Prostate gland (tissue), 2 donors: ENCODE data around the gene DNAJB13. TPM values are rescaled to one million over a fixed set of nuclear protein-coding genes. Genes with fewer than 3 reads are reported as not detected.

Source experiments
- DNase-seq: peaks from one replicate; pipeline ENCODE4 v3.0.0-alpha.2; 2019; ENCODE audit warnings: low spot score
- H3K27ac ChIP-seq, 2 donors: fragments of 200-600 bp; sonication (generic); 2 replicates each; pipeline ENCODE4 v1.5.1; 2017 to 2019
- H3K27me3 ChIP-seq: fragments of 200-600 bp; sonication (generic); replicated peaks from 2 replicates; pipeline ENCODE4 v1.5.1; 2019; ENCODE audit not compliant: insufficient read depth
- H3K36me3 ChIP-seq, 2 donors: fragments of 200-600 bp; sonication (generic); 1 replicate in 1 of 2; 2 replicates in 1 of 2; pipeline versions ENCODE4 v1.5.1 to v1.8.1; 2017 to 2019
- H3K4me1 ChIP-seq: fragments of 200-600 bp; sonication (generic); replicated peaks from 2 replicates; pipeline ENCODE4 v1.5.1; 2019
- H3K4me3 ChIP-seq, 2 donors: fragments of 200-600 bp; sonication (generic); 2 replicates each; pipeline ENCODE4 v1.5.1; 2017 to 2019
- H3K9me3 ChIP-seq: fragments of 200-600 bp; sonication (generic); 2 replicates; pipeline ENCODE4 v1.5.1; 2017
- POLR2A ChIP-seq: fragments of 450-650 bp; IDR thresholded peaks from one replicate; pipeline ENCODE4 v1.6.1; 2016; ENCODE audit warnings: antibody characterized with exemption, mild to moderate bottlenecking
- POLR2AphosphoS5 ChIP-seq: sonication (generic); formaldehyde crosslinking; IDR thresholded peaks from one replicate; pipeline ENCODE4 v1.6.1; 2017; ENCODE audit warnings: antibody characterized with exemption
- WGBS: methylation state at CpG from one replicate; pipeline ENCODE4 v1.1.5; 2018; 5-methylcytosine and 5-hydroxymethylcytosine counted together
- intact Hi-C: fragments of 100-400 bp; cut with DNase I; formaldehyde crosslinking; loops from one replicate; pipeline ENCODE4 v1.14.2; 2022
- total RNA-seq, 2 donors: library from RNA; depleted of rRNA; stranded (reverse); fragments of >200 nt; gene quantifications; one replicate each; pipeline ENCODE4 v1.1.0, GENCODE V29; 2016
- TF ChIP-seq, protein P1 (sequence below), 4 experiments: fragments of 200-600 bp in 2 of 4; fragments of 450-650 bp in 2 of 4; sonication (generic) in 2 of 4; IDR thresholded peaks; 1 replicate in 3 of 4; 2 replicates in 1 of 4; pipeline ENCODE4 v1.5.1; 2016 to 2019; ENCODE audit warnings: antibody characterized with exemption in 4 of 4, mild to moderate bottlenecking in 2 of 4, moderate library complexity in 2 of 4

Gene DNAJB13
- total RNA-seq, 2 donors from 2014 or later = 0.59 to 1.9 TPM

- TF ChIP-seq, protein P1, sequence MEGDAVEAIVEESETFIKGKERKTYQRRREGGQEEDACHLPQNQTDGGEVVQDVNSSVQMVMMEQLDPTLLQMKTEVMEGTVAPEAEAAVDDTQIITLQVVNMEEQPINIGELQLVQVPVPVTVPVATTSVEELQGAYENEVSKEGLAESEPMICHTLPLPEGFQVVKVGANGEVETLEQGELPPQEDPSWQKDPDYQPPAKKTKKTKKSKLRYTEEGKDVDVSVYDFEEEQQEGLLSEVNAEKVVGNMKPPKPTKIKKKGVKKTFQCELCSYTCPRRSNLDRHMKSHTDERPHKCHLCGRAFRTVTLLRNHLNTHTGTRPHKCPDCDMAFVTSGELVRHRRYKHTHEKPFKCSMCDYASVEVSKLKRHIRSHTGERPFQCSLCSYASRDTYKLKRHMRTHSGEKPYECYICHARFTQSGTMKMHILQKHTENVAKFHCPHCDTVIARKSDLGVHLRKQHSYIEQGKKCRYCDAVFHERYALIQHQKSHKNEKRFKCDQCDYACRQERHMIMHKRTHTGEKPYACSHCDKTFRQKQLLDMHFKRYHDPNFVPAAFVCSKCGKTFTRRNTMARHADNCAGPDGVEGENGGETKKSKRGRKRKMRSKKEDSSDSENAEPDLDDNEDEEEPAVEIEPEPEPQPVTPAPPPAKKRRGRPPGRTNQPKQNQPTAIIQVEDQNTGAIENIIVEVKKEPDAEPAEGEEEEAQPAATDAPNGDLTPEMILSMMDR (IDR thresholded peaks at IDR 0.05) = no peak
- no peak for TF ChIP-seq POLR2A
- TF ChIP-seq POLR2AphosphoS5 = no peak
- DNase-seq = no peak
- WGBS = 88% methylated on average over 15 of the region's 15 CpGs
- Histone ChIP-seq H3K4me3 (no peak overlapping the region), H3K27me3 (no peaks in the 10 kb centered on the region), H3K4me1 (no peaks in the 10 kb centered on the region), H3K36me3 (no peaks in the 10 kb centered on the region), H3K27ac (no peak overlapping the region), H3K9me3 (no peaks in the 10 kb centered on the region)
- intact Hi-C loops = loop anchor here (10.0 kb wide), 1 partner anchor 276 kb away; no protein-coding TSS in a partner anchor
These were observed 17.6 kb downstream of the DNAJB13 start for GRCh38 chr11:73968356-73968966.

DNA sequence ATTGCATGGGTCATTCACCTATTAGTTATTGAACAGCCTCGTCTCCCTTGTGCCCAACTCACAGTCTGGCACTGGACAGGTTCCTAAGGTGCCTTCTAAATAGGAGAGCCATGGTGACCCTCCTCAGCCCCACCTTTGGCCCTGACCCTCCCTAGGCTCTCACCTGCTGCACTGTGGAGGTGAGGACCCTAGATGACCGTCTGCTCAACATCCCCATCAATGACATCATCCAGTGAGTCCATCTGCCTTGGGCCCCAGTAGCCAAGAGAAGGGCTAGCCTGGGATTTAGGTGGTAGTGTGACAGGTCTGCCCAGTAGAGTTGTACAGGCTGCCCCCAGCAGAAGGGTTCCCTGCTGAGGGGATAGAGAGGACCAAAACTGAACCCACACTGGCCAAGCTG is 18.3 kb downstream of the DNAJB13 start:
- Histone ChIP-seq H3K27ac (no peak overlapping the region), H3K36me3 (no peaks in the 10 kb centered on the region), H3K4me1 (no peaks in the 10 kb centered on the region), H3K9me3 (no peaks in the 10 kb centered on the region), H3K4me3 (no peak overlapping the region), H3K27me3 (no peaks in the 10 kb centered on the region)
- intact Hi-C loops = loop anchor here (10.0 kb wide), 1 partner anchor 276 kb away; no protein-coding TSS in a partner anchor
- TF ChIP-seq POLR2AphosphoS5 (no peak), POLR2A (no peak)
- TF ChIP-seq, protein P1 (IDR thresholded peaks at IDR 0.05) = no peak
- no peak for DNase-seq
- WGBS = 93% methylated on average over 2 of the region's 2 CpGs

GRCh38 chr11:73969991-73970800 is 19.4 kb downstream of the DNAJB13 start:
- TF ChIP-seq, protein P1 (IDR thresholded peaks at IDR 0.05) = no peak
- TF ChIP-seq POLR2A = no peak
- no peak for TF ChIP-seq POLR2AphosphoS5
- intact Hi-C loops = loop anchor here (10.0 kb wide), 1 partner anchor 275 kb away; no protein-coding TSS in a partner anchor

DNA sequence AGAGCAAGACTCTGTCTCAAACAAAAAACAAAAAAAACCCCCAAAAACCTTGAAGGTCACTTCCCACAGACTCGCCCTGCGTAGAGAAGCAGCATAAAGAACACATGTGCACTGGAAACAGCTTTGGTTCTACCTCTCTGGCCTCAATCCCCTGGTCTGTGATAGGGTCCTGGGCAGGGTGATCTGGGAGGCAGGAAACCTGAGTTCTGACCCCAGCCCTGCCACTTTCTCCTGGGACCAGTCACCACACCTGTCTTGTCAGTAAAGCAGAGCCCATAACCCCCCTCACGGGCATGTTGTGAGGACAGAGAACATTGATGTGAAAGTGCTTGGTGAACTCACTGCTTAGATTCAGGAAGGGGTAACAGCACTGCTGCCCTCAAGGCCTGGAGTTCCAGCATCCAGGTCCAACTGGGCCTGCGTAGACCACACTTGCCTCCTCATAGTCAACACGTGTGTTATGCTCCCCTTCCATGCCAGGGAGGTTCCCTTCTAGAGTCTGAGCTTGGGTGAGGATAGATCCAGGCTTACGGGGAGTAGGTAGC is 20.4 kb downstream of the DNAJB13 start:
- no peaks in the 10 kb centered on the region for H3K9me3 ChIP-seq
- WGBS = 82% methylated on average over 6 of the region's 6 CpGs
- intact Hi-C loops = no loop called here
- H3K36me3 ChIP-seq = no peaks in the 10 kb centered on the region
- H3K27ac ChIP-seq = no peak overlapping the region
- DNase-seq = no peak
- no peaks in the 10 kb centered on the region for H3K27me3 ChIP-seq
- no peak for TF ChIP-seq POLR2AphosphoS5
- no peak for TF ChIP-seq POLR2A
- TF ChIP-seq, protein P1 (IDR thresholded peaks at IDR 0.05) = no peak
- no peak overlapping the region for H3K4me3 ChIP-seq
- no peaks in the 10 kb centered on the region for H3K4me1 ChIP-seq

More at GRCh38 chr11:73969991-73970800, 19.4 kb downstream of the DNAJB13 start:
- no peaks in the 10 kb centered on the region for H3K4me1 ChIP-seq
- WGBS = 86% methylated on average over 13 of the region's 13 CpGs
- DNase-seq = no peak
- H3K27me3 ChIP-seq = no peaks in the 10 kb centered on the region
- H3K4me3 ChIP-seq = no peak overlapping the region
- H3K36me3 ChIP-seq = no peaks in the 10 kb centered on the region
- H3K9me3 ChIP-seq = no peaks in the 10 kb centered on the region
- no peak overlapping the region for H3K27ac ChIP-seq
